H1 (cell line): ENCODE data around the gene SCAMP2. TPM values are rescaled to one million over a fixed set of nuclear protein-coding genes. Genes with fewer than 3 reads are reported as not detected.
A peak's percentile ranks its signal among the peaks of the same experiment; 100 is the strongest.

ENCODE experiments used
- CTCF ChIA-PET: fragments of 300-600 bp; sonication (Branson Sonifier 250); formaldehyde crosslinking; loops from one replicate; lab custom pipeline; 2021; ENCODE audit not compliant: partially characterized antibody; lab: Charles Lee
- POLR2A ChIA-PET: fragments of 300-600 bp; sonication (Branson Sonifier 250); formaldehyde crosslinking; loops from one replicate; lab custom pipeline; 2021; ENCODE audit warnings: inconsistent platforms; ENCODE audit not compliant: partially characterized antibody; lab: Charles Lee
- DNase-seq, 2 experiments: peaks; one replicate each; pipeline versions ENCODE4 v3.0.0 to v3.0.0-alpha.2; 2010 to 2022; ENCODE audit warnings: low spot score in 2 of 2, low read depth in 1 of 2, mixed read lengths in 1 of 2
- FAIRE-seq: peaks from 2 replicates; lab custom pipeline; 2011; peaks lifted over from hg19 to GRCh38; lab: Jason Lieb, UNC
- H2AFZ ChIP-seq: 2 replicates; pipeline ENCODE4 v1.8.1; 2012; ENCODE audit warnings: low read length, inconsistent platforms
- H2AK5ac ChIP-seq: 2 replicates; pipeline ENCODE4 v1.6.1; 2013; ENCODE audit warnings: low read depth, low read length
- H2BK120ac ChIP-seq: replicated peaks from 2 replicates; pipeline ENCODE3; 2013; ENCODE audit warnings: low read depth, low read length, inconsistent platforms
- H2BK12ac ChIP-seq: 2 replicates; pipeline ENCODE4 v1.6.1; 2013; ENCODE audit warnings: low read depth, low read length
- H2BK15ac ChIP-seq: 2 replicates; pipeline ENCODE4 v1.6.1; 2013; ENCODE audit warnings: low read length
- H2BK20ac ChIP-seq: 2 replicates; pipeline ENCODE4 v1.6.1; 2013; ENCODE audit warnings: low read length
- H2BK5ac ChIP-seq: 2 replicates; pipeline ENCODE4 v1.6.1; 2013; ENCODE audit warnings: low read depth, low read length
- H3K14ac ChIP-seq: 2 replicates; pipeline ENCODE4 v1.6.1; 2013; ENCODE audit warnings: inconsistent platforms; ENCODE audit not compliant: insufficient read length
- H3K18ac ChIP-seq: 2 replicates; pipeline ENCODE4 v1.6.1; 2013; ENCODE audit warnings: low read length; ENCODE audit errors: extremely low read depth
- H3K23ac ChIP-seq: 2 replicates; pipeline ENCODE4 v1.6.1; 2013; ENCODE audit warnings: inconsistent platforms; ENCODE audit not compliant: insufficient read length
- H3K23me2 ChIP-seq: 2 replicates; pipeline ENCODE4 v1.6.1; 2013; ENCODE audit warnings: low read depth, low read length
- H3K27ac ChIP-seq: 2 replicates; pipeline ENCODE4 v1.6.1; 2011; ENCODE audit warnings: low read depth, low read length, inconsistent platforms
- H3K27me3 ChIP-seq, 4 experiments: replicated peaks in 1 of 4; 1 replicate in 1 of 4; 2 replicates in 3 of 4; pipeline versions ENCODE4 v1.6.1 to v1.8.1; 2011 to 2013; ENCODE audit warnings: low read length in 3 of 4, mild to moderate bottlenecking in 3 of 4, inconsistent platforms in 2 of 4, mixed read lengths in 2 of 4, moderate library complexity in 1 of 4; ENCODE audit not compliant: control insufficient read depth in 3 of 4, insufficient read depth in 3 of 4; ENCODE audit errors: extremely low read depth in 1 of 4
- H3K36me3 ChIP-seq, 4 experiments: 2 replicates each; pipeline versions ENCODE4 v1.6.1 to v1.8.1; 2011 to 2013; ENCODE audit warnings: mild to moderate bottlenecking in 4 of 4, low read length in 3 of 4, moderate library complexity in 2 of 4, control low read depth in 1 of 4, inconsistent platforms in 1 of 4; ENCODE audit not compliant: insufficient read depth in 4 of 4, control insufficient read depth in 2 of 4
- H3K4ac ChIP-seq: replicated peaks from 2 replicates; pipeline ENCODE3; 2013; ENCODE audit warnings: low read length, low read depth, mixed read lengths, inconsistent platforms; ENCODE audit not compliant: insufficient read length
- H3K4me1 ChIP-seq, 4 experiments: replicated peaks in 1 of 4; 1 replicate in 1 of 4; 2 replicates in 3 of 4; pipeline versions ENCODE4 v1.6.1 to v1.8.1; 2011 to 2013; ENCODE audit warnings: low read length in 3 of 4, inconsistent platforms in 2 of 4, mixed read lengths in 1 of 4; ENCODE audit not compliant: insufficient read depth in 4 of 4, control insufficient read depth in 3 of 4
- H3K4me2 ChIP-seq, 2 experiments: 2 replicates each; pipeline versions ENCODE4 v1.6.1 to v1.8.1; 2011 to 2013; ENCODE audit warnings: low read depth in 2 of 2, low read length in 2 of 2, control low read depth in 1 of 2, inconsistent platforms in 1 of 2, mild to moderate bottlenecking in 1 of 2; ENCODE audit not compliant: insufficient read depth in 1 of 2
- H3K4me3 ChIP-seq, 4 experiments: fragments of 200-600, 300-600 bp in 1 of 4; sonication (generic), shearing (Covaris generic), sonication (Bioruptor Twin) in 1 of 4; 2 replicates each; pipeline versions ENCODE4 v1.5.1 to v1.8.1; 2011 to 2016; ENCODE audit warnings: low read length in 4 of 4, low read depth in 3 of 4, control low read depth in 2 of 4, inconsistent platforms in 2 of 4, mild to moderate bottlenecking in 2 of 4, mixed read lengths in 1 of 4, moderate library complexity in 1 of 4; ENCODE audit not compliant: insufficient read depth in 2 of 4; ENCODE audit errors: extremely low read depth in 1 of 4
- H3K56ac ChIP-seq: replicated peaks from 2 replicates; pipeline ENCODE3; 2013; ENCODE audit warnings: low read depth, mild to moderate bottlenecking, mixed read lengths, low read length, inconsistent platforms; ENCODE audit not compliant: insufficient read length
- H3K79me1 ChIP-seq: 2 replicates; pipeline ENCODE4 v1.6.1; 2013; ENCODE audit warnings: low read depth, low read length, control low read depth
- H3K79me2 ChIP-seq, 2 experiments: 2 replicates each; pipeline versions ENCODE4 v1.6.1 to v1.8.1; 2012 to 2013; ENCODE audit warnings: low read length in 2 of 2, mild to moderate bottlenecking in 2 of 2, inconsistent platforms in 1 of 2; ENCODE audit not compliant: insufficient read depth in 2 of 2, control insufficient read depth in 1 of 2
- H3K9ac ChIP-seq, 4 experiments: replicated peaks in 1 of 4; 1 replicate in 1 of 4; 2 replicates in 3 of 4; pipeline versions ENCODE4 v1.6.1 to v1.8.1; 2011 to 2013; ENCODE audit warnings: low read depth in 3 of 4, low read length in 3 of 4, control low read depth in 2 of 4, mild to moderate bottlenecking in 2 of 4, moderate library complexity in 2 of 4, inconsistent platforms in 1 of 4; ENCODE audit errors: extremely low read depth in 1 of 4
- H3K9me3 ChIP-seq, 2 experiments: 2 replicates each; pipeline versions ENCODE4 v1.6.1 to v1.8.1; 2012 to 2013; ENCODE audit warnings: mild to moderate bottlenecking in 2 of 2, moderate library complexity in 2 of 2, control low read depth in 1 of 2, inconsistent platforms in 1 of 2, low read depth in 1 of 2, low read length in 1 of 2, mixed read lengths in 1 of 2; ENCODE audit not compliant: insufficient read depth in 2 of 2
- H4K20me1 ChIP-seq, 2 experiments: replicated peaks in 1 of 2; 2 replicates each; pipeline versions ENCODE3 to v1.8.1; 2011 to 2013; ENCODE audit warnings: inconsistent platforms in 2 of 2, low read length in 2 of 2, mild to moderate bottlenecking in 1 of 2; ENCODE audit not compliant: insufficient read depth in 2 of 2, control insufficient read depth in 1 of 2
- H4K5ac ChIP-seq: 2 replicates; pipeline ENCODE4 v1.6.1; 2013; ENCODE audit warnings: low read length, low read depth, mixed read lengths, inconsistent platforms; ENCODE audit not compliant: insufficient read length
- H4K8ac ChIP-seq: 2 replicates; pipeline ENCODE4 v1.8.0; 2013; ENCODE audit warnings: mild to moderate bottlenecking, moderate library complexity, low read length, inconsistent platforms; ENCODE audit not compliant: insufficient read depth; ENCODE audit errors: extremely low read depth
- H4K91ac ChIP-seq: replicated peaks from 2 replicates; pipeline ENCODE3; 2013; ENCODE audit warnings: low read length, mixed read lengths, inconsistent platforms; ENCODE audit not compliant: insufficient read length
- BRCA1 ChIP-seq: IDR thresholded peaks from 2 replicates; pipeline ENCODE4 v1.6.1; 2012; ENCODE audit warnings: low read depth, low read length, improper control_type of control experiment
- CTBP2 ChIP-seq: IDR thresholded peaks from 2 replicates; pipeline ENCODE4 v1.7.0; 2011; ENCODE audit warnings: borderline replicate concordance, mild to moderate bottlenecking, moderate library complexity, mixed read lengths, low read length; ENCODE audit not compliant: insufficient read depth, insufficient read length
- EGR1 ChIP-seq: IDR thresholded peaks from 2 replicates; pipeline ENCODE4 v1.6.1; 2011; ENCODE audit warnings: low read depth, low read length, borderline replicate concordance
- GABPA ChIP-seq: IDR thresholded peaks from 2 replicates; pipeline ENCODE4 v1.6.1; 2011; ENCODE audit warnings: mild to moderate bottlenecking, low read length, moderate library complexity, borderline replicate concordance; ENCODE audit not compliant: insufficient read depth
- MAFK ChIP-seq: IDR thresholded peaks from 2 replicates; pipeline ENCODE4 v1.6.1; 2012; ENCODE audit warnings: low read depth, mild to moderate bottlenecking, improper control_type of control experiment, low read length
- POLR2A ChIP-seq, 2 experiments: IDR thresholded peaks; 1 replicate in 1 of 2; 2 replicates in 1 of 2; pipeline ENCODE4 v1.6.1; 2011; ENCODE audit warnings: low read depth in 2 of 2, low read length in 2 of 2, mild to moderate bottlenecking in 2 of 2; ENCODE audit errors: control extremely low read depth in 1 of 2
- POU5F1 ChIP-seq: IDR thresholded peaks from 2 replicates; pipeline ENCODE4 v1.6.1; 2011; ENCODE audit warnings: low read depth, mild to moderate bottlenecking, low read length, moderate library complexity
- SP4 ChIP-seq: IDR thresholded peaks from 2 replicates; pipeline ENCODE4 v1.6.1; 2012; ENCODE audit warnings: low read length, inconsistent platforms
- ZNF274 ChIP-seq: IDR thresholded peaks from 2 replicates; pipeline ENCODE4 v1.7.0; 2012; ENCODE audit warnings: low read length, borderline replicate concordance; ENCODE audit errors: extremely low read depth
- WGBS, 2 experiments: shearing (Covaris generic) in 1 of 2; methylation state at CpG; one replicate each; pipeline versions ENCODE4 v1.1.6 to v1.1.7; 2013 to 2015; ENCODE audit warnings: low lambda C conversion rate in 2 of 2, mixed read lengths in 2 of 2, inconsistent platforms in 1 of 2, low coverage in 1 of 2, missing lambda C conversion rate in 1 of 2; ENCODE audit not compliant: insufficient replicate concordance in 2 of 2, insufficient coverage in 1 of 2, insufficient read length in 1 of 2; ENCODE audit errors: extremely low coverage in 1 of 2, missing lambda C conversion rate in 1 of 2; 5-methylcytosine and 5-hydroxymethylcytosine counted together
- polyA plus RNA-seq, 7 experiments: library from polyadenylated mRNA; depleted of rRNA in 3 of 7; stranded (reverse) in 5 of 7; unstranded in 2 of 7; fragments of >200 nt in 5 of 7; fragments of 200-250 nt in 2 of 7; gene quantifications; 1 replicate in 5 of 7; 2 replicates in 1 of 7; 4 replicates in 1 of 7; pipeline versions ENCODE4 v1.2.1 to v1.2.3, GENCODE V29; 2011 to 2013; ENCODE audit warnings: missing spikeins in 2 of 7, mixed read lengths in 2 of 7
- total RNA-seq: library from RNA; stranded (reverse); fragmentation: NEBNext Ultra II Directional; extraction: Animal tissue kit (Norgen Biotek cat#: 25700); gene quantifications from 2 replicates; pipeline ENCODE4 v1.2.1, GENCODE V29; 2021
- TF ChIP-seq, protein P1 (sequence below): IDR thresholded peaks from 2 replicates; pipeline ENCODE4 v1.6.1; 2012; ENCODE audit warnings: inconsistent platforms

The SCAMP2 gene
- total and polyA plus RNA-seq, 2 of the 8 experiments (the other 6 are each of a cell fraction or from before 2014, with no cell fraction given), result 41.7 to 131 TPM

DNA sequence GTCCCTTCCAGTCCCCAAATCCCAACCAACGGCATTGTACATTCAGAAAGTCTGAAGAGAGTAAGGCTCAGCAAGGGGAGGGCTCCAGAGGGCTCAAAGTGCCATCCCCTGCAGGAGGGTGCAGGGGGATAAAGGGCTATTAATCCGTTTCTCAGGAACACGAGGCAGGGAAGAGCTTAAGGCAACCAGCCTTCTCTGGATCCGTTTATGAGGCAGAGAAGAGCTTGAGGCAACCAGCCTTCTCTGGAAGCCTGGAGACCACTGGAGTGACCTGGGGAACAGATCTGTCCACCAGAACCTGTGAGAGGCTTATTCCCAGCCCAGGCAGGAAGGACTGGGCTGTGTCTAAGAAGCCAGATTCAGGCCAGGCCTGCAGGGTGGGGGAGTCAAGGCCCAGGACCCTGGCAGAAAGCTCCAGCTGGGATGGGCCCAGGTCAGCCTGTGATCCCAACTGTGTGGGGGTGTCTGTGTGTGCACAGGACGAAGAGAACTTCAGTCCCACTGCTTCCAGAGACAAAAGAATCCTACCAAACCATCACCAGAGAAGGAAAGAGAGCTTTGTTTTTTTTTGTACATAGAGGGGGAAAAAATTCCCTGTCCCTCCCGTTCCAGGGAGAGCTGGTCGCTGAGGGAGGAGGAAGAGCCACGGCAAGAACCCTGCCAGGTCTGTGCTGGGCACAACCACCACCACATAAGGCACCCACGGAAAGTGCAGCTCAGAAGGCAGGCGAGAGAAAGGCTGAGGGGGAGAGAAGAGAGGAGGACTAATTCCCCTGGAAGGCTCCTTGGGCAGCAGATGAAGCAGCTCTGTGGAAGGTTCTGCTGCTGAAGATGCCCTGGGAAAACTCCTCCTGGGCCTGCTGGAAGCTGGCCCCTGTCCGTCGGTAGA is 28.6 kb downstream of the SCAMP2 start:
- Histone ChIP-seq H4K8ac (no peak overlapping the region), H3K18ac (no peak overlapping the region), H2AFZ (no peak overlapping the region), H3K4me3 (no peak overlapping the region), H3K23ac (no peak overlapping the region), H3K4ac (no peak overlapping the region), H3K36me3 (peaks cover 3 to 18% (median 9%) of the 10 kb centered on the region in 4 experiments; a peak in 6 of 8 replicates), H3K79me1 (0 out of 2 replicates have a peak, but pooled peaks cover 2% of the 10 kb centered on the region), H2AK5ac (no peak overlapping the region), H2BK12ac (no peak overlapping the region), H3K14ac (no peak overlapping the region), H2BK120ac (no peak overlapping the region), H4K20me1 (peaks cover 0 to 4% of the 10 kb centered on the region in 2 experiments), H3K9ac (no peak overlapping the region), H3K4me2 (peak overlapping the region in 1 of 2 experiments; percentile 82; a peak in 3 of 4 replicates), H3K56ac (no peak overlapping the region), H2BK20ac (no peak overlapping the region), H3K27me3 (no peaks in the 10 kb centered on the region), H4K5ac (no peak overlapping the region), H2BK15ac (no peak overlapping the region), H4K91ac (no peak overlapping the region), H3K9me3 (no peaks in the 10 kb centered on the region), H2BK5ac (no peak overlapping the region), H3K23me2 (peaks cover 7% of the 10 kb centered on the region; the same call in 1 of the 2 replicates), H3K4me1 (peaks cover 0 to 13% (median 8%) of the 10 kb centered on the region in 4 experiments; a peak in 6 of 7 replicates), H3K79me2 (no peaks in the 10 kb centered on the region), H3K27ac (no peak overlapping the region)
- FAIRE-seq (no peak), DNase-seq (no peak)
- WGBS, 2 experiments, result 88% methylated on average over 12 of the region's 12 CpGs; no CpG with 5 or more reads in 1 of the 2 experiments
- ChIA-PET CTCF (interaction anchor here (0.6 to 2.5 kb wide), 20 partner anchors 8 to 463 kb away, joined by 3 to 24 read pairs (median 4); partner anchors contain the start of gene SCAMP5), POLR2A (interaction anchor here (0.8 to 4.1 kb wide), 7 partner anchors 10 to 61 kb away, joined by 3 to 23 read pairs (median 3); no protein-coding TSS in a partner anchor)
- TF ChIP-seq MAFK (no peak), SP4 (no peak), BRCA1 (no peak), POLR2A (IDR thresholded peaks at IDR 0.05; ENCODE audit: control extremely low read depth in 1 of 2, low read depth in 2 of 2, low read length in 2 of 2) (no peak), CTBP2 (no peak), EGR1 (no peak), GABPA (no peak), ZNF274 (no peak), POU5F1 (no peak)
- TF ChIP-seq, protein P1, sequence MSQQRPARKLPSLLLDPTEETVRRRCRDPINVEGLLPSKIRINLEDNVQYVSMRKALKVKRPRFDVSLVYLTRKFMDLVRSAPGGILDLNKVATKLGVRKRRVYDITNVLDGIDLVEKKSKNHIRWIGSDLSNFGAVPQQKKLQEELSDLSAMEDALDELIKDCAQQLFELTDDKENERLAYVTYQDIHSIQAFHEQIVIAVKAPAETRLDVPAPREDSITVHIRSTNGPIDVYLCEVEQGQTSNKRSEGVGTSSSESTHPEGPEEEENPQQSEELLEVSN, result no peak
